Upper lobe of left lung (tissue), 6 donors: ENCODE measurements around the gene RGSL1. TPM values are rescaled to one million over a fixed set of nuclear protein-coding genes. Genes with fewer than 3 reads are reported as not detected.

Source experiments
- ATAC-seq, 2 donors: fragments of 200-7000 bp; cut with Tn5 transposase; one replicate each; pipeline ENCODE4 v1.9.1; 2022; ENCODE audit warnings: mild to moderate bottlenecking in 2 of 2, moderate library complexity in 2 of 2; ENCODE audit not compliant: low FRiP score in 2 of 2
- DNase-seq, 2 donors: peaks; one replicate each; pipeline ENCODE4 v3.0.0-alpha.2; 2019 to 2020
- H3K27ac ChIP-seq, 4 donors: fragments of 200-600 bp; sonication (generic); one replicate each; pipeline ENCODE4 v1.5.1; 2016 to 2019
- H3K27me3 ChIP-seq, 4 donors: fragments of 200-600 bp; sonication (generic); one replicate each; pipeline ENCODE4 v1.5.1; 2017 to 2019
- H3K36me3 ChIP-seq, 4 donors: fragments of 200-600 bp; sonication (generic); one replicate each; pipeline ENCODE4 v1.5.1; 2016 to 2019
- H3K4me1 ChIP-seq, 4 donors: fragments of 200-600 bp; sonication (generic); one replicate each; pipeline ENCODE4 v1.5.1; 2018 to 2019
- H3K4me3 ChIP-seq, 4 donors: fragments of 200-600 bp; sonication (generic); one replicate each; pipeline ENCODE4 v1.5.1; 2017 to 2019; ENCODE audit warnings: mild to moderate bottlenecking in 2 of 4, moderate library complexity in 1 of 4
- H3K9me3 ChIP-seq, 4 donors: fragments of 200-600 bp; sonication (generic); one replicate each; pipeline ENCODE4 v1.5.1; 2018 to 2019
- CTCF ChIP-seq, 6 experiments: fragments of 450-650 bp in 4 of 6; fragments of 200-600 bp in 2 of 6; sonication (generic) in 2 of 6; IDR thresholded peaks; one replicate each; pipeline ENCODE4 v1.5.1; 2016 to 2019; ENCODE audit warnings: antibody characterized with exemption in 6 of 6
- EP300 ChIP-seq, 4 donors: sonication (generic); formaldehyde crosslinking; IDR thresholded peaks; one replicate each; pipeline ENCODE4 v1.5.1; 2017; ENCODE audit warnings: antibody characterized with exemption in 4 of 4, control low read depth in 2 of 4
- POLR2A ChIP-seq, 4 donors: fragments of 450-650 bp; IDR thresholded peaks; one replicate each; pipeline ENCODE4 v1.5.1; 2016 to 2017; ENCODE audit warnings: antibody characterized with exemption in 4 of 4, mild to moderate bottlenecking in 2 of 4
- POLR2AphosphoS5 ChIP-seq, 2 donors: sonication (generic); formaldehyde crosslinking; IDR thresholded peaks; one replicate each; pipeline ENCODE4 v1.5.1; 2017; ENCODE audit warnings: antibody characterized with exemption in 2 of 2
- WGBS, 2 donors: methylation state at CpG; one replicate each; pipeline ENCODE4 v1.1.5; 2017 to 2018; 5-methylcytosine and 5-hydroxymethylcytosine counted together
- total RNA-seq, 6 donors: library from RNA; depleted of rRNA in 4 of 6; stranded (reverse); fragments of >200 nt in 4 of 6; gene quantifications; one replicate each; pipeline versions ENCODE4 v1.1.0 to v1.2.1, GENCODE V29; 2016 to 2021
- donor health status: DM: no; HTN: no; CAD: no; lungs with moderate emphysema.
- donor health status: DM: no; HTN: yes; CAD: no; lungs with severe emphysema.

RGSL1 gene
- total RNA-seq, 6 donors from 2014 or later: not detected

- Histone ChIP-seq H3K36me3 (no peaks in the 10 kb centered on the region), H3K4me3 (no peak overlapping the region), H3K4me1 (no peaks in the 10 kb centered on the region), H3K27ac (no peak overlapping the region), H3K9me3 (no peaks in the 10 kb centered on the region), H3K27me3 (no peaks in the 10 kb centered on the region)
- DNase-seq (no peak), ATAC-seq (no peak)
- WGBS, 2 donors: 67 to 74% methylated on average over 3 of the region's 3 CpGs
- TF ChIP-seq CTCF (IDR thresholded peaks at IDR 0.05) (no peak), POLR2A (IDR thresholded peaks at IDR 0.05) (no peak), POLR2AphosphoS5 (IDR thresholded peaks at IDR 0.05) (no peak), EP300 (IDR thresholded peaks at IDR 0.05) (no peak)
Measured at GRCh38 chr1:182485861-182486260, 35.9 kb downstream of the RGSL1 start.

DNA sequence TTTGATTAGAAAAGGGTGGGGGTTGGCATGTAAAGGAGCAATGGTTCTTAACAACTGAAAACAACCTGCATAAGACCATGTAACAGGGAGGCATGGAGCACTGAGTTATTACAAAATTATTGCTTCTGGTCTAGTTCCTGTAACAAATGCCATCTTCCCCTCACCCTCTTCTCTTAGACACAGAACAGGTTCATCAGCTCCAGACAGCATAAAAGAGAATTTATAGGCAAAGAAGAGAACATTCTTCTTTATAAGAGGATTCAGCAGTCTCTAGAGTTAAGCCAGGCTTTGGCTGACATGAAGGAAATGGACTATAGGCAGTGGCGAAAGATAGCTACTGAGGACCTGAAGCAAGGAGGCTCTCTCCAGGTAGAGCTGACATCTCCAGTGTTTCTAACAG is 38.9 kb downstream of the RGSL1 start:
- Histone ChIP-seq H3K9me3 (no peaks in the 10 kb centered on the region), H3K27me3 (no peaks in the 10 kb centered on the region), H3K27ac (no peak overlapping the region), H3K36me3 (no peaks in the 10 kb centered on the region), H3K4me3 (no peak overlapping the region), H3K4me1 (no peaks in the 10 kb centered on the region)
- ATAC-seq (no peak), DNase-seq (no peak)
- no peak for TF ChIP-seq CTCF (IDR thresholded peaks at IDR 0.05)
- TF ChIP-seq POLR2AphosphoS5 (IDR thresholded peaks at IDR 0.05): no peak
- TF ChIP-seq POLR2A (IDR thresholded peaks at IDR 0.05): no peak
- no peak for TF ChIP-seq EP300 (IDR thresholded peaks at IDR 0.05)
- WGBS, 2 donors: 93 to 94% methylated on average over 1 of the region's 1 CpG

GRCh38 chr1:182493063-182493462 is 43.1 kb downstream of the RGSL1 start:
- Histone ChIP-seq H3K9me3 (no peaks in the 10 kb centered on the region), H3K4me1 (no peaks in the 10 kb centered on the region), H3K36me3 (no peaks in the 10 kb centered on the region), H3K27me3 (no peaks in the 10 kb centered on the region), H3K27ac (no peak overlapping the region), H3K4me3 (no peak overlapping the region)
- no peak for DNase-seq
- TF ChIP-seq POLR2A (IDR thresholded peaks at IDR 0.05): no peak
- TF ChIP-seq CTCF (IDR thresholded peaks at IDR 0.05): no peak
- TF ChIP-seq POLR2AphosphoS5 (IDR thresholded peaks at IDR 0.05): no peak
- no peak for TF ChIP-seq EP300 (IDR thresholded peaks at IDR 0.05)
- 49 to 66% methylated on average over 2 of the region's 2 CpGs for WGBS, 2 donors
- no peak for ATAC-seq

- H3K36me3 ChIP-seq: no peaks in the 10 kb centered on the region
- no peak for ATAC-seq
- H3K27me3 ChIP-seq: no peaks in the 10 kb centered on the region
- H3K4me1 ChIP-seq: no peaks in the 10 kb centered on the region
- TF ChIP-seq POLR2AphosphoS5 (IDR thresholded peaks at IDR 0.05): no peak
- no peak for TF ChIP-seq EP300 (IDR thresholded peaks at IDR 0.05)
- no peak for TF ChIP-seq POLR2A (IDR thresholded peaks at IDR 0.05)
- no peak for TF ChIP-seq CTCF (IDR thresholded peaks at IDR 0.05)
- no peaks in the 10 kb centered on the region for H3K9me3 ChIP-seq
- H3K27ac ChIP-seq: no peak overlapping the region
- no peak overlapping the region for H3K4me3 ChIP-seq
- no peak for DNase-seq
Measured at GRCh38 chr1:182495002-182495401, 45.1 kb downstream of the RGSL1 start.

DNA sequence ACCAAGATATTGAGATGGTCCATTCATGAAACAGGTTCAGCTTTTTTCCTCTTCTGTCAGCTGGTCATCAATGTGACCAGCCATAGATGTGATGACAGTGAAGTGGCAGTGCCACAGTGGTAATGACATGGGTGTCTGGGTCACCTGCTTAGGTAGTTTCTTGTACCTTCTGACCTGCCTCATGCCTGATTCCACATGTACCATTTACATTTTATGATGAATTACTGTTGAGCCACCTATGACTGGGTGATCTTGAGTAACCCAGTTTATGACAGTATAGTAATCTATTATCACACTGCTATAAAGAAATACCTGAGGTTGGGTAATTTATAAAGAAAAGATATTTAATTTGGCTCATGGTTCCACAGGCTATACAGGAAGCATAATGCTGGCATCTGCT is 45.7 kb downstream of the RGSL1 start:
- H3K9me3 ChIP-seq: no peaks in the 10 kb centered on the region
- H3K27me3 ChIP-seq: no peaks in the 10 kb centered on the region
- DNase-seq (no peak), ATAC-seq (no peak)
- TF ChIP-seq POLR2A (IDR thresholded peaks at IDR 0.05): no peak
- no peak for TF ChIP-seq EP300 (IDR thresholded peaks at IDR 0.05)
- no peak for TF ChIP-seq POLR2AphosphoS5 (IDR thresholded peaks at IDR 0.05)
- TF ChIP-seq CTCF (IDR thresholded peaks at IDR 0.05): no peak
- no peak overlapping the region for H3K27ac ChIP-seq
- H3K4me1 ChIP-seq: no peaks in the 10 kb centered on the region
- H3K36me3 ChIP-seq: no peaks in the 10 kb centered on the region
- no peak overlapping the region for H3K4me3 ChIP-seq
